Epithelial cell of alveolus of lung (primary cell): ENCODE results near the gene GTPBP10. TPM values are rescaled to one million over a fixed set of nuclear protein-coding genes. Genes with fewer than 3 reads are reported as not detected.

Source experiments
- total RNA-seq: library from RNA; depleted of rRNA; stranded (reverse); fragments of >200 nt; gene quantifications from 2 replicates; pipeline ENCODE4 v1.2.1, GENCODE V29; 2015

The GTPBP10 gene, protein sequence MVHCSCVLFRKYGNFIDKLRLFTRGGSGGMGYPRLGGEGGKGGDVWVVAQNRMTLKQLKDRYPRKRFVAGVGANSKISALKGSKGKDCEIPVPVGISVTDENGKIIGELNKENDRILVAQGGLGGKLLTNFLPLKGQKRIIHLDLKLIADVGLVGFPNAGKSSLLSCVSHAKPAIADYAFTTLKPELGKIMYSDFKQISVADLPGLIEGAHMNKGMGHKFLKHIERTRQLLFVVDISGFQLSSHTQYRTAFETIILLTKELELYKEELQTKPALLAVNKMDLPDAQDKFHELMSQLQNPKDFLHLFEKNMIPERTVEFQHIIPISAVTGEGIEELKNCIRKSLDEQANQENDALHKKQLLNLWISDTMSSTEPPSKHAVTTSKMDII
- 6.1 and 6.2 TPM in 2 replicates for total RNA-seq

DNA sequence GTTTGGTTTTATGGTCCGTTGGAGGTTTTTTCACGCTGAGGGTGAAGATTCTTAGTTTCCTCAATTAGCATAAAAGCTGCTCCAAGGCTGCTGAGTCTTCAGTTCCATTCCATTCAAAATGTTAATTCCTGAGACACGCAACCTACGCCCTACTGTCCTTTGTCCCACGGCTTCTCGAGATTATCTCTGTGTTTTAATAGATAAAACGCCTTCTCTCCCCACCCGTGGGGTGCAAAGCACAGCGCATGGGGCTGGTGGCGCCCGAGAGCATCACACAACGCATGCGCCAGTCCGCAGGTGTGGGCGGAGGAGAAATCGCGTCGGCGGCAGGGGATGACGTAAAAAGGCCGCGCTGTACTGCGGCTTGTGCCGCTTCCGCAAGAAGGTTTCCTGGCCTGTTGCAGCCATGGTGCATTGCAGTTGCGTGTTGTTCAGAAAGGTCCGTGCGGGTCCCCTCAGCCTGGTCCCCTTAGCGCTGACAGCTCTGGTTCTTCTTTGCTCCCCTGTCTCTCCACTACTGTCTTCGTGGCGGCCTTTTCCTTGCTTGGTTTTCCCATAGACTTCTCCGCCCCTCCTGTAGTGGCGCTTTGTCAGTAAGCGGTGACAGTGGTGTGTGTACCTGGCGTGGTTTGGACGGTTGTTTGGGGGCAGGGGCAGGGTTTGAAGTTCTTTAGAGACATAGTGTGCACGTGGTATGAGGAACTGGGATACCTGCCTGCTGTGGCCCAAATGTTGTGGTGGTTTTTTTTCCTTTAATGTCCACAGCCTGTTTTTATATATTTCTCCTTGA is at the start of gene GTPBP10:
TSS of gene GTPBP10 (plus strand) at position 381 of the 790 bp plus-strand sequence. CDS start at position 407, 26 bp downstream.

DNA sequence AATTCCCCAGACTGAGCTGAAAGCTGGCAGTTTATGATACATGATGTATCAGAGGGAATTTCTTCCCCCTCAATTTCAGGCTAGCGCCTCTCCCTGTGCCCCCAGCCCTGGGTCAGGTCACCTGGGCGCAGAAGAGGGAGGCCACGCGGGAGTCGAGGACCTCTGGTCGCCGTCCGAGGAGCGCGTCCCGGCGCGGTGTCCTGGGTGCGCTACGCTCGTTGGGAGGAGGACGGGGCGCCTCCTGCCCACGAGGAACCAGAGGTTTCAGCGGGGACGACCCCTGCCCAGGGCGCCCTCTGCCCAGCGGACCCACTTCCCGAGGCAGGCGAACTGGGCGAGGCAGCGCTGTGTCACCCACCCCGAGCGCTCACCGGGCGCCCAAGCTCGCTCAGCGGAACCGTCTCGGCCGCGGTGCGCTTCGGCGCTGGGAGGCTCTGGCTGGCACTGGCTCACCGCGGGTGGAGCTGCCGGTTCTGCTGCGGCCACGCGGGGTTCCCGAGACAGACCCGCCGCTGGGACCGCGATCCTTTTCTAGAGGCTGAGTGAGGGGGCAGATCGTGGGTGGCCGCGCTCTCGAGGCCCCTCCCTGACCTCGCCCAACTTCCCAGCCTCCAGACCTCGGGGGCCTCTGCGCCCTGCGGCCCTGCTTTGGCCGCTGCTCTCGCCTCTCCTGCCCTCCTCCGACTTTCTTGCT is 25.6 kb upstream of the GTPBP10 start, which contains the start of gene FAM237B:
TSS of gene FAM237B (minus strand) at position 504 of the 694 bp plus-strand sequence. CDS start 1,556 bp downstream, outside the sequence.

DNA sequence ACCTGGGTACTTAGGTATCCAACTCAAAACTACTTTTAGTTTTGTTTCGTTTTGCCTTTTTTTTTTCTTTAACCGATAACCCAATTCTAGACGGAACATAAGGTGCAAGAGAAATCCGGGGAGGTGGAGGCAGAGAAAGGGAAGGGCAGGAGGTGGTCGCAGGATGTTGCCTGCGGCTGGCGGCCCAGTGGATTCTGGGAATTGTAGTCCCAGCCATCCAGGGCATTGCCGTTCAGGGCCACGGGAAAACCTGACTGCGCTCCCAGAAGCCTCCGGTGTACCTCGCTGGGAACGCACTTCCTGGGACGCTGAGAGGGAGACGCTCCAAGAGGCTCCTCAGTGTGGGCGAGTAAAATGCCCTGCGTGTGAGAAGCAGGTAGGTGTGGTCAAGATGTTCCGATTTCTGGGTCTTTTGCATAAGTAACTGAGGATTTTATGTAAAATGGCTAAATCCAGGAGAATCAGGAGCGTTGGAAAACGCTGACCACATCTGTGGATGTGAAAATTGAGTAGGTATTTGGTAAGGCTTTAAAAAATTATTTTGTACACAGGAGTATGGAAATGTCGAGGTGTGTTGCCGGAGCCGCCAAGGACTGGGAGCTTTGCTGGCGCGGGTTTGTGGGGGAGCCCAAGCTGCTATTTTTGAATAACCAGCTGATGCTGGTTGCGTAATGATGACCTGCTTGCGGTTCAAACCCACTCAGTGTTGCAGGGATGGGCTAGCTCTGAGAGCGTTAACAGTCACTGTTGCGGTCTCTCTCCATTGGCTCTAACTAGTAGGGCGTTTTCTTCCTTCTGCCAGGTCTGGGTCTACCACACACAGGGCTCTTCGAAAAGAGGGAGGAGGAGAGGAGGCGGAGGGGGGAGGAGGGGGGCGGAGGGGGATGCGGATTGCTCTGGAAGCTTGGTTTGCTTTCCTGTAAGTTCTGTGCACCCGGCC is 56.9 kb downstream of the GTPBP10 start, which contains the start of gene CLDN12:
TSS of gene CLDN12 (plus strand) at position 288 of the 940 bp plus-strand sequence. CDS start 9,216 bp downstream, outside the sequence.

Other genes with a start within 250 kb of the GTPBP10 start
- gene STEAP1, start 192.2 kb upstream of the GTPBP10 start, total RNA-seq, result 25.9 and 30.1 TPM in 2 replicates
- 5.8 and 19.6 TPM in 2 replicates for gene STEAP2, start 135.0 kb upstream of the GTPBP10 start, total RNA-seq
- gene CFAP69, start 101.5 kb upstream of the GTPBP10 start, total RNA-seq, result 1.3 and 3.5 TPM in 2 replicates
- not detected in 2 replicates for gene FAM237B, start 25.4 kb upstream of the GTPBP10 start, total RNA-seq
- 21.7 and 22.9 TPM in 2 replicates for gene CLDN12, start 56.7 kb downstream of the GTPBP10 start, total RNA-seq
- not detected in 2 replicates for gene PTTG1IP2, start 122.9 kb downstream of the GTPBP10 start, total RNA-seq
- gene CDK14, start 249.6 kb downstream of the GTPBP10 start, total RNA-seq, result 26.3 and 26.9 TPM in 2 replicates